CD4-positive, alpha-beta T cell treated with Interleukin-4 for 4 hours (primary cell): Measurements from ENCODE around the gene TRAPPC11.
A peak's percentile ranks its signal among the peaks of the same experiment; 100 is the strongest.
"Not testable (repeated sequence)": the region's sequence is repeated elsewhere in the genome, so short reads cannot be mapped to it uniquely, and the experiment has no call there.

Experiments
- DNase-seq: peaks from one replicate; pipeline ENCODE4 v3.0.0-alpha.2; 2020

The TRAPPC11 gene

DNA sequence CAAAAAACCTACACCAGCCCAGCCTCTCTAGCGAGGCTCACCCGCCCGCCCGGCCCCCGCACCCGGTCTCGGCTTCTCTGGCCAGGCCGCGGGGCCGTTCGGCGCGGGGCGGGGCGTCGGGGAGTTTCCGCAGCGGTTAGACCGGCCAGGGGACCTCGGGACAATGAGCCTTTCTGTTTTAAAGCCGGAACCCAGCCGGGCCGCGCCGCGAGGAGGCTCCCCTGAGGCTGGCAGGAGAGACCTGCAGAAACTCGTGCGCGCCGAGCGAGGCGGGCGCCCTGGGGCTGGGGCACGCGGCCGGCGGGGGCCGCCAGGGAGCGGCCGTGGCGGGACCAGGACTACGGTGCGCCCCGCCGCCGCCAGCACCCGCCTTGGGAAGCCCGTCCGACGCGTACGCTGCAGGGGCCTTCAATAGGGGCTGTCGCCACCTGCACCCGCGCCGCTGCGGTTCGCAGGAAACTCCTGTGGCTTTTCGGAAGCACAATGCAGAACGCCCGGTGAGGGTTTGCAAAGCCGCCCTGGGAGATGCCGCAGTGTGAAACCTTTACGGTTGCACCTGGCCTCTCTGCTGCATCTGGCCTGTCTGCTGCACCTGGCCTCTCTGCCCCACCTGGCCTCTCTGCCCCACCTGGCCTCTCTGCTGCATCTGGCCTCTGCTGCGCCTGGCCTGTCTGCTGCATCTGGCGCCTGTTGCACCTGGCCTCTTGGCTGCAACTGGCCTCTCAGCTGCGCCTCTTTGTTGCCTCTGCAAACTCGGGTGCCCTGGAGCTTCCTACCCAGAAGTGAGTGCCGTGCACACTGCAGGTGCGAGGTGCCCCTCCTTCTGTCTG, 63.9 kb downstream of the TRAPPC11 start:
- DNase-seq: peak; percentile 20

GRCh38 chr4:183723561-183724228, 64.6 kb downstream of the TRAPPC11 start:
- no peak for DNase-seq

GRCh38 chr4:183725585-183725984, 66.5 kb downstream of the TRAPPC11 start:
- not testable (repeated sequence) for DNase-seq

- no peak for DNase-seq
These were observed 68.4 kb downstream of the TRAPPC11 start for GRCh38 chr4:183727482-183727881.

GRCh38 chr4:183728223-183729068, 69.4 kb downstream of the TRAPPC11 start:
- no peak for DNase-seq

GRCh38 chr4:183729069-183729406, 69.9 kb downstream of the TRAPPC11 start:
- no peak for DNase-seq

DNA sequence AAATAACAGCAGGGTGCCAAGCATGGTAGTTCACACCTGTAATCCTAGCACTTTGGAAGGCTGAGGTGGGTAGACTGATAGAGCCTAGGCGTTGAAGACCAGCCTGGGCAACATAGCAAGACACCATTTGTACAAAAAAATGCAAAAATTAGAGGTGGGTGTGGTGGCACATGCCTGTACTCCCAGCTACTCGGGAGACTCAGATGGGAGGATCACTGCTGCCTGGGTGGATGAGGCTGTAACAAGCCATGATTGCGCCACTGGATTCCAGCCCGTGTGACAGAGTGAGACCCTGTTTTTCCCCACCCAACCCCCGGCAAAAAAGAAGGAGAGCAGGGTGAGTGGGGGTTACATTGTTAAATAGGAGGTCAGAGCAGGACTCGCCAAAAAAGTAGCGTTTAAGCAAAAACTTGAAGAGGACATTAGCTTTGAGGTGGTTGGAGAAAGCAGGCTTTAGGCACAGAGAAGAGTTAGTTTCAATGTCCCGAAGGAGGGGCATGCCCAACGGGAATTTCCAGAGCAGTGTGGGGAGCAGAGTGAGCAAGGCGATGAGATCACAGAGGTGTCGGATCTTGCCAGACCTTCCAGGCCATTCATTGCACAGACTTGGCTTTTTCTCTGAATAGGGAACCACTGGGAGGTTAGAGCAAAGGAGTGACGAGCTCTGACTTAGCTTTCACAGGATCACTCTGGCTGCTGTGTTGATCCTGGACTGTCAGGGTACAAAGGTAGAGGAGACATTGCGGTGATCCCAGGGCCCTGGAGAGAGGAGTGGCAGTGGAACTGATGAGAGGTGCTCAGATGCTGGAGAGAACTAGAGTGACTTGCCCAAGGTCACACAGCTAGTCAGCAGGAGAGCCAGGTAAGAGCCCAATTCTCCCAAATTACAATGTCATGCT, 70.6 kb downstream of the TRAPPC11 start:
- DNase-seq: no peak

DNA sequence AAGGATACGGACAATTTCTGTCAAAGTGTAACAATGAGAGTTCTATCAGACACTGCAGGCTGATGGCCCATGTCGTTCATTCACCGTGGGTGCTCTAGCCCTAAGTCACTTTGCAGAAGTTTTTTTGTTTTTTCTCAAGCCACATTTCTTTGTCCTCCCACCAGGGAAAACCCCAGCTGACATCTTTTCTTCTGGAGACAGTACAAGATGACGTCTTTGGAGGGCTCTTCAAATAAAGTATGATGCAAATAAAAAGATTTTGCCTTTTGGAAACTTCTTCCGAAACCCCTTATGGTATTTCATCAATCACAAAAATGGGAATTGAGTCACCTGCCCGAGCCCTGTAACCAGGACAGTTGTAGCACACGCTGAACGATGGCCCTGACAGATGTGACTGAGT, 73.2 kb downstream of the TRAPPC11 start:
- DNase-seq: no peak

DNA sequence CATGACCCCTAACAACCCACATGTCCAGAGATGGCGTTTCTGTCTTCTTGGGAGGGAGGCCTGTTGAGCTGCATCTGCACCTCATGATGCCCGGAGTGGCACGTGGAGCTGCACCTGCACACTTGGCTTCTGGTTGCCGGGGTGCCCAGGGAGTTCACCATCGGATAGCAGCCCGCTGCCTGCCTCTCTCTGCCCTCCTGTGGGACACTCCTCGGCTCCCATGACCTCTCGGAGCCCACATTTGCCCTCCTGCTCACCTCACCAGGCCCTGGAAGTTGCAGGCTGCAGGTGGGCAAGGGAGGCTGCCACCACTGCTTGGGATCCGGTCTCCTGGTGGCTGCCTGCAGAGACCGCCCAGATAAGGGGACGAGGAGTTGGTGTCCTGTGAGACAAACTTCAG, 74.1 kb downstream of the TRAPPC11 start:
- DNase-seq: no peak

DNA sequence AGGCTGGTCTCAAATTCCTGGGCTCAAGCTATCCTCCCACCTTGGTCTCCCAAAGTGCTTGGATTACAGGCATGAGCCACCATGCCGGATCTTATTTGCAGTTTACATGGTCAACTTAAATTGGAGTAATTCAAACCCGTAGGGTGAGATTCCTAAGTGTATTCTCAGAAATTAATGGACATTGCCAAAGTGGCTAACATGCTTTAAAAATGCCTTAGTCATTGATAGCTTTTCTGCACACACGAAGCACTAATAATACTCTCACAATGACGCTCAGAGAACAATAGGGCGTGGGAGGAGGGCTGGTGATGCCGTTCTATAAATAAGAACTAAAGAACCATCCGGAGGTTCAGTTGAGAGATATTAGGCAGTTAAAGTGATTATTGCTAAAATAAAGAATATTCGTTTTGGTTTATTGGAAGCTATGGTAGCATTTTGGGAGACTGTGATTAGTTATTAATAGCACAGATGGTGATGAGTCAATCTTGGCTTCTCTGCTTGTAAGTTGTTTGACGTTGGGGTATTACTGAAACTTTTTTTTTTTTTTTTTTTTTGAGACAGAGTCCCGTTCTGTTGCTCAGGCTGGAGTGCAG, 79.1 kb downstream of the TRAPPC11 start:
- no peak for DNase-seq

GRCh38 chr4:183738961-183739360, 79.9 kb downstream of the TRAPPC11 start:
- DNase-seq: no peak

GRCh38 chr4:183746305-183747229, 87.5 kb downstream of the TRAPPC11 start:
- DNase-seq: no peak

GRCh38 chr4:183747380-183747779, 88.3 kb downstream of the TRAPPC11 start:
- no peak for DNase-seq

- DNase-seq: no peak
These were observed 89.0 kb downstream of the TRAPPC11 start for GRCh38 chr4:183747931-183748670.

- DNase-seq: no peak
These were observed 92.0 kb downstream of the TRAPPC11 start for GRCh38 chr4:183751106-183751505.

- DNase-seq: no peak
These were observed 96.5 kb downstream of the TRAPPC11 start for GRCh38 chr4:183755596-183755995.

- DNase-seq: no peak
These were observed 98.0 kb downstream of the TRAPPC11 start for GRCh38 chr4:183757060-183757459.

GRCh38 chr4:183758061-183758757, 99.1 kb downstream of the TRAPPC11 start:
- no peak for DNase-seq

GRCh38 chr4:183758758-183759447, 99.8 kb downstream of the TRAPPC11 start:
- no peak for DNase-seq
